Measurements from ENCODE around the gene CSGALNACT2. TPM values are rescaled to one million over a fixed set of nuclear protein-coding genes. Genes with fewer than 3 reads are reported as not detected.

Gene CSGALNACT2
- total RNA-seq, 1 experiment from 2014 or later = 8.9 TPM

DNA sequence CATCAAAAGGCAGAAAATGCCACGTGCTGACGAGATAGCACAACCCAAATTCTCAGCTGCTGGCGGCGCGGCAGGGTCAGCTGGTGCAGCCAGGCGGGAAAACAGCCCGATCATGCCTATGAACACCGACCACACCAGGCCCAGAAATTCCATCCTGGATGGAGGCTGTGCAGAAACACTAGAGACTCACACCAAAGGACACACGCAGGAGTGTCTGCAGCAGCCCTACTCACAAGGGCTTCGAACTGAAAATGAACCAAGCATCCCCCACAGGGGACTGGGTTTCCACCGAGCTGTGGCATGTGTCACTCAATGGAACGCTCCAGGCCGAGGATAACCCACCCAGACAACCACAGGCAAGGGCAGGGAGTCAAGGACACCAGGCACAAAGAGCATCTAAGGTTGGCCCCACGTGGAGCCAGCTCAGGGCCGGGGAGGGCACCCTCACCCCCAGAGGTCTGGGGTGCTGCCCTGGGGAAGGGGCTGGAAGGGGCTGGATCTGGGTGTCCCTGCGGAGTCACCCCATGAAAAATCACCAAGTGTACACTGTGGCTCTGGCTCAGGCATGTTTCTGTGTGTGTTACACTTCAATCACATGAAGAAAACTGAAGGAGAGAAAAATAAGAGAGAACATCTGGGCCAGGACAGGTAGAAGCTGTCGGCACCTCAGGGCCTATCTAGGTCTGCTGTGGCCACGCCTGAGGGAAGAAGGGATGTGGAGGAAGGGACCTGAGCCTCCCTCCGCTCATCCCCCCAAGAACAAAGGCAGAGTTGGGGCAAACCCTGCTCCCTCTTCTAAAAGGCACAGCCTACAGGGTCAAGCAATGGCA is 95.6 kb downstream of the CSGALNACT2 start:
- H3K79me2 ChIP-seq (ENCODE audit: insufficient read depth, low read length) = no peaks in the 10 kb centered on the region
- H3K4me2 ChIP-seq (ENCODE audit: insufficient read depth, insufficient read length, low read length) = no peak overlapping the region
- no peaks in the 10 kb centered on the region for H4K20me1 ChIP-seq (ENCODE audit: control insufficient read depth, insufficient read depth, insufficient read length)
- no peak overlapping the region for H3K14ac ChIP-seq (ENCODE audit: insufficient read depth, low read length)
- no CpG with 5 or more reads among the region's 19 CpGs for WGBS (ENCODE audit: extremely low coverage, insufficient read length, low lambda C conversion rate)
- H2BK12ac ChIP-seq (ENCODE audit: insufficient read length, low read depth, low read length) = no peak overlapping the region
- H3K23ac ChIP-seq (ENCODE audit: insufficient read length, low read depth, low read length) = no peak overlapping the region
- no peak overlapping the region for H2BK20ac ChIP-seq (ENCODE audit: low read depth, low read length, poor library complexity, severe bottlenecking)
- H3K36me3 Mint-ChIP-seq (ENCODE audit: insufficient read depth in 1 of 3, low read depth in 3 of 3) = no peaks in the 10 kb centered on the region; a peak in 1 of 7 replicates
- no peaks in the 10 kb centered on the region for H3K9me3 Mint-ChIP-seq
- H4K8ac ChIP-seq (replicated peaks; ENCODE audit: insufficient read length, low read depth, low read length) = no peak overlapping the region
- no peak overlapping the region for H2AFZ ChIP-seq (ENCODE audit: low read length)
- H3K4me1 Mint-ChIP-seq = peaks cover 8 to 13% of the 10 kb centered on the region in 2 experiments
- H3K4ac ChIP-seq (ENCODE audit: low read depth, low read length) = no peak overlapping the region
- H4K5ac ChIP-seq (ENCODE audit: insufficient read length, low read depth, low read length) = no peak overlapping the region
- no peaks in the 10 kb centered on the region for H3K9me3 ChIP-seq (ENCODE audit: control insufficient read depth, low read depth, low read length)
- H3K23me2 ChIP-seq (ENCODE audit: insufficient read length, low read depth, low read length, poor library complexity, severe bottlenecking) = peaks cover 7% of the 10 kb centered on the region
- H3K56ac ChIP-seq (ENCODE audit: insufficient read length, low read depth, low read length) = no peak overlapping the region
- no peak overlapping the region for H3K4me3 Mint-ChIP-seq
- H2BK120ac ChIP-seq (ENCODE audit: low read depth, low read length, poor library complexity, severe bottlenecking) = no peak overlapping the region
- no peak overlapping the region for H2BK15ac ChIP-seq (ENCODE audit: low read depth, low read length)
- H3K27me3 Mint-ChIP-seq (ENCODE audit: low read depth) = peaks cover 46% of the 10 kb centered on the region
- no peaks in the 10 kb centered on the region for H3K4me1 ChIP-seq (ENCODE audit: insufficient read depth, low read length)
- H3K18ac ChIP-seq (ENCODE audit: insufficient read length, low read depth, low read length) = no peak overlapping the region
- TF ChIP-seq CTCF (conservative IDR thresholded peaks at IDR 0.05) = no peak
- H2BK5ac ChIP-seq (ENCODE audit: insufficient read length, low read length) = no peak overlapping the region
- H3T11ph ChIP-seq (ENCODE audit: low read length) = no peak overlapping the region
- H3K9ac ChIP-seq (ENCODE audit: extremely low read depth, insufficient read length, low read length) = no peak overlapping the region
- no peak overlapping the region; a peak in 1 of 7 replicates for H3K27ac Mint-ChIP-seq
- no peak overlapping the region for H3K27ac ChIP-seq (ENCODE audit: insufficient read length, low read depth, low read length)
- peak; percentile 15 for DNase-seq
- peaks cover 11% of the 10 kb centered on the region; the same call in 1 of the 2 replicates for H3K27me3 ChIP-seq (ENCODE audit: insufficient read depth, low read length)
- H3K79me1 ChIP-seq (ENCODE audit: insufficient read depth, low read depth, low read length, poor library complexity, severe bottlenecking) = no peaks in the 10 kb centered on the region
- H2AK5ac ChIP-seq (ENCODE audit: insufficient read length, low read length) = no peak overlapping the region
- no peak overlapping the region for H4K91ac ChIP-seq (ENCODE audit: insufficient read length, low read depth, low read length)
